ENCODE results near the gene FBXL7.

The FBXL7 gene

DNA sequence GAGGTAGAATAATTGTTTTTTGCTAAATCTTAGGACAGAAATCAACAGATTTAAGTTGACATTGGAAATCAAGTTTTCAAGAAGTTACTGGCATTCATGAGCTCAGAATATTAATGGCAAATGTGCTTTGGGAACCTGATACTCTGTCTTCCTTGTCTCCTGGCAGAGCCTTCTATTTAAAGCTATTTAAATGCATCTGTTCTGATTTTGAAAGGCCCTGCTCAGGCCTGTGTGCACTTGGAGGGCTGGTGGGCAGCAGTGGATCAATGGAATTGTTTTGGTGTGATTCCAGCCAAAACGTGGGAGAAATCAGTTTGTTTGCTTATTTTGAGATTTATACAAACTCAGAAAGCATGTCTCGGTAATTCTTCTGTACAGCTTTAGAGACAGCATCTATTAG lies 38.5 kb downstream of the FBXL7 start:
- DNase-seq (ENCODE audit: low read depth, low spot score) = no peak
- TF ChIP-seq, protein P1, sequence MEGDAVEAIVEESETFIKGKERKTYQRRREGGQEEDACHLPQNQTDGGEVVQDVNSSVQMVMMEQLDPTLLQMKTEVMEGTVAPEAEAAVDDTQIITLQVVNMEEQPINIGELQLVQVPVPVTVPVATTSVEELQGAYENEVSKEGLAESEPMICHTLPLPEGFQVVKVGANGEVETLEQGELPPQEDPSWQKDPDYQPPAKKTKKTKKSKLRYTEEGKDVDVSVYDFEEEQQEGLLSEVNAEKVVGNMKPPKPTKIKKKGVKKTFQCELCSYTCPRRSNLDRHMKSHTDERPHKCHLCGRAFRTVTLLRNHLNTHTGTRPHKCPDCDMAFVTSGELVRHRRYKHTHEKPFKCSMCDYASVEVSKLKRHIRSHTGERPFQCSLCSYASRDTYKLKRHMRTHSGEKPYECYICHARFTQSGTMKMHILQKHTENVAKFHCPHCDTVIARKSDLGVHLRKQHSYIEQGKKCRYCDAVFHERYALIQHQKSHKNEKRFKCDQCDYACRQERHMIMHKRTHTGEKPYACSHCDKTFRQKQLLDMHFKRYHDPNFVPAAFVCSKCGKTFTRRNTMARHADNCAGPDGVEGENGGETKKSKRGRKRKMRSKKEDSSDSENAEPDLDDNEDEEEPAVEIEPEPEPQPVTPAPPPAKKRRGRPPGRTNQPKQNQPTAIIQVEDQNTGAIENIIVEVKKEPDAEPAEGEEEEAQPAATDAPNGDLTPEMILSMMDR (IDR thresholded peaks at IDR 0.05; ENCODE audit: insufficient read depth, low read length, missing control alignments) = no peak
- ChIA-PET POLR2A (no interaction called here), CTCF (no interaction called here)
- no peak overlapping the region for H3K4me3 ChIP-seq (ENCODE audit: low read depth, low read length)

DNA sequence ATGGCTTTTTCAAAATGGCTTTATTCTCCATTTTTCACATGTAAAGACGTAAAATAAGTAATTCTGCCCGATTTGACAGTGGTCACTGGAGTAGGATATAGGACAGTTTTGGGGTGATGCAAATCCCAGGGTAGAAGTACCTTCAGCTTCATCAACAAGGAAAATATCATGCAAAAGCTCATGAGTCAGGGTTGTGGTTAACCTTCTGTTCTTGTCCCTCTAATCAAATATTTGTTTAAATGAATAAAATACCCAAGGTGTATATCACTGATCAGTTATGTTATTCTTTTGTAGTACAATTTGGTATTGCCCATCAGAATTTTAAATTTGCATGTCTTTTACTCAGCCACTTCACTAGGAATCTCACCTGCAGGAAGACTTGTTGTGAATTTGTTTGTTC lies 40.0 kb downstream of the FBXL7 start:
- TF ChIP-seq, protein P1 (IDR thresholded peaks at IDR 0.05; ENCODE audit: insufficient read depth, low read length, missing control alignments) = no peak
- no peak for DNase-seq (ENCODE audit: low read depth, low spot score)
- ChIA-PET CTCF (interaction anchor here (1.1 kb wide), 1 partner anchor 31 kb away, joined by 3 read pairs; no protein-coding TSS in a partner anchor), POLR2A (no interaction called here)
- no peak overlapping the region for H3K4me3 ChIP-seq (ENCODE audit: low read depth, low read length)

DNA sequence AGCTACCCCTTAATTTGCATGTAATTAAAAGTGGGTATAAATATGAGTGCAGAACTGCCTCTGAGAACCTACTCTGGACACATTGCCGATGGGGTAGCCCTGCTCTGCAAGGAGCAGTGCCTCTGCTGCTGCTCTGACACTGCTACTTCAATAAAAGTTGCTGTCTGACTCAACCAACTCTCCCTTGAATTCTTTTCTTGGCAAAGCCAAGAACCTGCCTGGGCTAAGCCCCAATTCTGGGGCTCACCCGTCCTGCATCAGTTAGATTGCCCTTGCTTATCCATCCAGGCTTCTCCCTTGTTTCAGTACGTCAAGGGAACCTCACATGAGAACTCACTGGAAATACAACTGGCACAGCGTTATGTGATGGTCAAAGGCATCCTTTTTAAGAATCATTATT lies 44.1 kb downstream of the FBXL7 start:
- no peak for DNase-seq (ENCODE audit: low read depth, low spot score)
- TF ChIP-seq, protein P1 (IDR thresholded peaks at IDR 0.05; ENCODE audit: insufficient read depth, low read length, missing control alignments) = no peak
- ChIA-PET CTCF (no interaction called here), POLR2A (no interaction called here)
- no peak overlapping the region for H3K4me3 ChIP-seq (ENCODE audit: low read depth, low read length)

DNA sequence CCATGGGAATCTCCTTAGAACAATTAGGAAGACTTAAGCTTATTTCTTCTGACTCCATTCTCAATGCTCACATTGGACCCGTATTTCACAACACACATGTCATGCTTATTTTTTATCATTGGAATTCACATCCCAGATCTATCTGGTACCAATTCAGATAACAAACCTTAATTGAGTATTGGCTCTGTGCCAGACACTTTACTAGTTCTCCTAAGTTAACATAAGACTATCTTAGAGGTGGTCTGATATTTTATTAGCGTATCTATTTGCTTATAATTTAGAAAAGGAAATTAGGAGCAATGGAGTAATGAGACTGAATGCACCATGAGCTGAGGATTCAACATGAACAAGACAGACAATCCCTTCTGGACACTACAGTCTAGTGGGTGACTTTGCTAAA lies 45.1 kb downstream of the FBXL7 start:
- no peak for DNase-seq (ENCODE audit: low read depth, low spot score)
- TF ChIP-seq, protein P1 (IDR thresholded peaks at IDR 0.05; ENCODE audit: insufficient read depth, low read length, missing control alignments) = no peak
- POLR2A ChIA-PET = no interaction called here
- CTCF ChIA-PET = interaction anchor here (0.5 kb wide), 1 partner anchor 171 kb away, joined by 3 read pairs; no protein-coding TSS in a partner anchor
- H3K4me3 ChIP-seq (ENCODE audit: low read depth, low read length) = no peak overlapping the region

DNA sequence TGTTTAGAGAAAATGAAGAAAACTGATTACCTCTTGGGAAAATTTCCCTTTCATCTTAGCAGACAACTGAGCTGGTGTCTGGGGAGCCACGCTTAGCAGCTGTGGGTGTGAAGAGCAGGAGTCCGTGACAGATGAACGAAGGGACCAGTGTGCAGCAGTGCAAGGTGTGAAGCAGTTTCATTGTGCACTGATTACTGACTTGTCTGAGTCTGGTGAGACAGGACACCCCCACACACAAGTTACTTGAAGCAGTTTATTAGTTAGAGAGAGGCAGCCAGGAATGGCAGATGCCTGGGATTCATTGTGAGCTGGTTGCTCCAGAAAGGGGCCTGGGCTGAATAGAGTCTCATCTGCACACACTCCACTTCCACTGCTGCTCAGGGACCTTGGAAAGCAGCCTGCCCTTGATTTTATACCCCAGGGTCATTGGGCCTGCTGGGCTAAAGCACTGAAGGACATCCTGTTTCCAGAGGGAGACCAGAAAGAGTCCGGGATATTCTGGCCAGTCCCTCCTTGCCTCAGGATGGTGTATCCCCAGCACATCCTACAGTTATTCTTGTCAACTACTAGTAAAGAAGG lies 47.4 kb downstream of the FBXL7 start:
- CTCF ChIA-PET = interaction anchor here (1.4 kb wide), 1 partner anchor 447 kb away, joined by 5 read pairs; no protein-coding TSS in a partner anchor
- no peak overlapping the region for H3K4me3 ChIP-seq (ENCODE audit: low read depth, low read length)
- no peak for DNase-seq (ENCODE audit: low read depth, low spot score)
- TF ChIP-seq, protein P1 (IDR thresholded peaks at IDR 0.05; ENCODE audit: insufficient read depth, low read length, missing control alignments) = no peak
- POLR2A ChIA-PET = no interaction called here

DNA sequence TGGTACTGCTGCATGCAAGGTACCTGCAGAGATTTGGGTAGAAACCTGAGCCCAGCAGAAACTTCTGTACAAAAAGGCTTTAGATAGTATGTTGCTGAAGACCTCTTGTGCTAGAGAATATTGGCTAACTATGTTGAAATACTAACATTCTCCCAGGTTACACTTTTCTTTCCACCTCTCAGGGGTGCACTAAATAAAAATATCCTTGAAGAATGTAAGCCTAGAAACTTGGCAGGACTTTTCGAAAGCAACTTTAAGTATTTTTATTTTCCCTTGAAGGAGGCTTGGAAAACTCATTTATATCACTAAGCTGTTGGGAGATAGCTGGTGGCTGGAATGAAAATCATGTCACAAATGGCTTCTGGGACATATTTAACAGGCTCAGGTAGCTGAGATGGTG lies 50.0 kb downstream of the FBXL7 start:
- CTCF ChIA-PET = no interaction called here
- POLR2A ChIA-PET = no interaction called here
- DNase-seq (ENCODE audit: low read depth, low spot score) = no peak
- no peak overlapping the region for H3K4me3 ChIP-seq (ENCODE audit: low read depth, low read length)
- TF ChIP-seq, protein P1 (IDR thresholded peaks at IDR 0.05; ENCODE audit: insufficient read depth, low read length, missing control alignments) = no peak
